ENCODE measurements around the gene TEK. TPM values are rescaled to one million over a fixed set of nuclear protein-coding genes. Genes with fewer than 3 reads are reported as not detected.

Gene TEK
- total RNA-seq, 1 donor from 2014 or later, result 21.7 TPM

- DNase-seq, result no peak
- Histone ChIP-seq H3K9me3 (replicated peaks) (peaks cover 18% of the 10 kb centered on the region), H3K4me1 (no peaks in the 10 kb centered on the region), H3K27me3 (ENCODE audit: low read depth) (no peaks in the 10 kb centered on the region), H3K4me3 (no peak overlapping the region), H3K27ac (replicated peaks) (no peak overlapping the region), H3K36me3 (no peaks in the 10 kb centered on the region)
- TF ChIP-seq, protein P1, sequence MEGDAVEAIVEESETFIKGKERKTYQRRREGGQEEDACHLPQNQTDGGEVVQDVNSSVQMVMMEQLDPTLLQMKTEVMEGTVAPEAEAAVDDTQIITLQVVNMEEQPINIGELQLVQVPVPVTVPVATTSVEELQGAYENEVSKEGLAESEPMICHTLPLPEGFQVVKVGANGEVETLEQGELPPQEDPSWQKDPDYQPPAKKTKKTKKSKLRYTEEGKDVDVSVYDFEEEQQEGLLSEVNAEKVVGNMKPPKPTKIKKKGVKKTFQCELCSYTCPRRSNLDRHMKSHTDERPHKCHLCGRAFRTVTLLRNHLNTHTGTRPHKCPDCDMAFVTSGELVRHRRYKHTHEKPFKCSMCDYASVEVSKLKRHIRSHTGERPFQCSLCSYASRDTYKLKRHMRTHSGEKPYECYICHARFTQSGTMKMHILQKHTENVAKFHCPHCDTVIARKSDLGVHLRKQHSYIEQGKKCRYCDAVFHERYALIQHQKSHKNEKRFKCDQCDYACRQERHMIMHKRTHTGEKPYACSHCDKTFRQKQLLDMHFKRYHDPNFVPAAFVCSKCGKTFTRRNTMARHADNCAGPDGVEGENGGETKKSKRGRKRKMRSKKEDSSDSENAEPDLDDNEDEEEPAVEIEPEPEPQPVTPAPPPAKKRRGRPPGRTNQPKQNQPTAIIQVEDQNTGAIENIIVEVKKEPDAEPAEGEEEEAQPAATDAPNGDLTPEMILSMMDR (IDR thresholded peaks at IDR 0.05; ENCODE audit: borderline replicate concordance), result peak; percentile 60
- intact Hi-C loops (cut with micrococcal nuclease), result no loop called here
Observed at GRCh38 chr9:27247756-27248155, 138.7 kb downstream of the TEK start.

DNA sequence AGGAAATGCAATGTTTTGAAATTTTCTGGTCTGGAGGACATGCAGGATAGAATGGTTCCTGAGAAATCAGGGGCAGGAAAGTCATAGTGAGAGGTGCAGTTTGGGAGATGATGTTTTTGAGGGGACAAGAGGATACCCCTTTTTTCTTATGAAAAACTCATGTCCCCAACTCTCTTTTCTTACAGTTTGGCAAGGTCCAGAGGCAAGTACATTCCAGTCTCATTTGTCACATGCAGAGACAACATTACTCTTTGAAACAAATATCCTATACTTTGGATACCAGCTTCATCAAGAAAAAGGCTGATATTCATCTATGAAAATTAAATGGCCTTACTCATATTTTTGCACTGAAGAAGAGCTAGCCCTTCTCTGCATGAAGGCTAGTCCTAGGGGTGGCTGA, 139.7 kb downstream of the TEK start:
- Histone ChIP-seq H3K4me3 (no peak overlapping the region), H3K4me1 (no peaks in the 10 kb centered on the region), H3K36me3 (no peaks in the 10 kb centered on the region), H3K27ac (replicated peaks) (no peak overlapping the region), H3K27me3 (ENCODE audit: low read depth) (no peaks in the 10 kb centered on the region), H3K9me3 (replicated peaks) (peaks cover 9% of the 10 kb centered on the region)
- no peak for DNase-seq
- intact Hi-C loops (cut with micrococcal nuclease), result no loop called here
- TF ChIP-seq, protein P1 (IDR thresholded peaks at IDR 0.05; ENCODE audit: borderline replicate concordance), result no peak

GRCh38 chr9:27258662-27259061, 149.6 kb downstream of the TEK start:
- intact Hi-C loops (cut with micrococcal nuclease), result no loop called here
- Histone ChIP-seq H3K27ac (replicated peaks) (no peak overlapping the region), H3K4me3 (no peak overlapping the region), H3K27me3 (ENCODE audit: low read depth) (peaks cover 6% of the 10 kb centered on the region), H3K36me3 (no peaks in the 10 kb centered on the region), H3K9me3 (replicated peaks) (peaks cover 16% of the 10 kb centered on the region), H3K4me1 (no peaks in the 10 kb centered on the region)
- no peak for DNase-seq
- TF ChIP-seq, protein P1 (IDR thresholded peaks at IDR 0.05; ENCODE audit: borderline replicate concordance), result no peak

DNA sequence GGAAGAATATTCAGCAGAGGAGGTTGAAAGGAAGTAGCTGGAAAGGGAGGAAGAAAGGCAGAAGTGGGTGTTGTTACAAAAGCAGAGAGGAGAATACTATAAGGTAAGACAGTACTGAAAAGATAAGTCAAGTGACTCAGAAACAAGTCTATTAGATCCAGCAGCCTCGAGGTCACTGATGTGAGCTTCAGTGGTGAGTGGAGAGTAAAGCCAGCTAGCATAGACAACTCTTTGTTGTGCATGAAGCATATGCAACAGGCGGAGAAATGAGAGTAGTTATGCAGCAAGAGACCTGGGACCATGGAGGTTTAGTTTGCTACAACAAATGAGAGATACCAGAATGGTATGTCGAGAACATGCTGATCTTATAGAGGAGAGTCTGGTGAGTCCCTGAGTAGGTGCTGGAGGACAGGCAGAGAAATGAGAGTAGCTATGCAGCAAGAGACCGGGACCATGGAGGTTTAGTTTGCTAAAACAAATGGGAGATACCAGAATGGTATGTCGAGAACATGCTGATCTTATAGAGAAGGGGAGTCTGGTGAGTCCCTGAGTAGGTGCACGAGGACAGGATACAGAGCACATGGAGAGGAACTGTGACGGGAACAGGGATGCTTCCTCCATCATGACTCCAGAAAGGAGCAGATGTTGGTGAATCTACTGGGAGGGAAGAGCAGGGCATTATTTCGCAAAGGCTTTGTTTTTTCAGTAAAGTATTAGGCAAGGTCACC, 151.9 kb downstream of the TEK start:
- no peak for DNase-seq
- TF ChIP-seq, protein P1 (IDR thresholded peaks at IDR 0.05; ENCODE audit: borderline replicate concordance), result no peak
- Histone ChIP-seq H3K27ac (replicated peaks) (no peak overlapping the region), H3K36me3 (no peaks in the 10 kb centered on the region), H3K9me3 (replicated peaks) (peaks cover 7% of the 10 kb centered on the region), H3K4me1 (no peaks in the 10 kb centered on the region), H3K4me3 (no peak overlapping the region), H3K27me3 (ENCODE audit: low read depth) (peaks cover 6% of the 10 kb centered on the region)
- intact Hi-C loops (cut with micrococcal nuclease), result no loop called here

- intact Hi-C loops (cut with micrococcal nuclease), result no loop called here
- no peak for DNase-seq
- Histone ChIP-seq H3K27me3 (ENCODE audit: low read depth) (peaks cover 6% of the 10 kb centered on the region), H3K36me3 (no peaks in the 10 kb centered on the region), H3K27ac (replicated peaks) (no peak overlapping the region), H3K4me3 (no peak overlapping the region), H3K9me3 (replicated peaks) (no peaks in the 10 kb centered on the region), H3K4me1 (no peaks in the 10 kb centered on the region)
- TF ChIP-seq, protein P1 (IDR thresholded peaks at IDR 0.05; ENCODE audit: borderline replicate concordance), result no peak
Observed at GRCh38 chr9:27261517-27262211, 152.6 kb downstream of the TEK start.
